Inflammatory macrophage treated with lipopolysaccharide for 4 hours (primary cell): Measurements from ENCODE around the gene RIPOR2.
A peak's percentile ranks its signal among the peaks of the same experiment; 100 is the strongest.
"Not testable (repeated sequence)": the region's sequence is repeated elsewhere in the genome, so short reads cannot be mapped to it uniquely, and the experiment has no call there.

Experiments used
- DNase-seq: peaks from one replicate; pipeline ENCODE4 v3.0.0-alpha.2; 2020

Gene RIPOR2

DNA sequence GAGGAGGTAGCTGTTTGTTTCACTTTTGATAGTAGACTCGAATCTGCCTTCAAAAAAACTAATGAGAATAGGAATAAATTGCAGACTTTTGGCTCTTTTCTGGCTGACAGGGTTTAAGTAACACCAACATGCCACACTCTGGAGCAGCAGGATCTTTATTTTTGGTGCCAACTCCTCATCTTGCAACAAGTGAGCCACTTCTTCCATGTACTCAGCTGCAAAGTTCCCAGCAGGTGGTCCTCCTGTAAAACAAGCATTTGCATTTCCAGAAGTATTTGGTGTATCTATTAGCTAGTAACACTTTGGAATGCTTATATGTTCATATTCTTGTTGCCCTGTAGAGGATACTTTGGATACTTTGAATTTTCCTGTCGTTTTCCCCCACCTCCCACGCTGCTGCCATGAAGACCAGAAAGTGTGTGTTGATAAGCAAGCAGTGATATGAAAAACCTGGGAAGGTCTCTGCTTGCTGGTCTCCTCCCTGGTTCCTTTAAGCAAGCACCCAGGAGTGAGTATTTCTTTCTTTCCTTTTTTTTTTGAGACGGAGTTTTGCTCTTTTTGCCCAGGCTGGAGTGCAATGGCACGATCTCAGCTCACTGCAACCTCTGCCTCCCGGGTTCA lies 138.1 kb downstream of the RIPOR2 start:
- DNase-seq, result no peak

DNA sequence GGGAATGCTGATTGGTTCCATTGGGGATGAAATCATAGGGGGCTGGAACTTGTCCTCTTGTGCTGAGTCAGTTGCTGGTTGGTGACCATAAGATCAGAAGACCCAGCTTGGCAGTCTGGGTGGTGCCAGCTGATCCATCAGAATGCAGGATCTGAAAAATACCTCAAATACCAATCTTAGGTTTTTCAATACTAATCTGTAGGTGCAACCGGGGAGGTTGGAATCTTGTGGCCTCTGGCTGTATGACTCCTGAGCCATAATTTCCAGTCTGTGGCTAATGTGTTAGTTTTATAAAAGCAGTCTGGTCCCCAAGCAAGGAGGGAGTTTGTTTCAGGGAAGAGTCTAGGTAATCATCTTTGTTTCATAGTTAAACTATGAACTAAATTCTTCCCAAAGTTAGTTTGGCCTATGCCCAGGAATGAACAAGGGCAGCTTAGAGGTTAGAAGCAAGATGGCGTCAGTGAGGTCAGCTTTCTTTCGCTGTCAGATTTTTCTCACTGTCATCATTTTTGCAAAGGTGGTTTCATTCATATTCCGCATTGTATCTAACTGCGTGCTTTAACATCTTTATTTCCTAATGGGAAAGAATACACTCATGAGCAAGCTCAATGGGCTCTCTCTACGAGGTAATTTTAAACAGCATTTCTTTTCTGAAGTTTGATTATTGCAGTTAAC lies 139.0 kb downstream of the RIPOR2 start:
- DNase-seq, result no peak

DNA sequence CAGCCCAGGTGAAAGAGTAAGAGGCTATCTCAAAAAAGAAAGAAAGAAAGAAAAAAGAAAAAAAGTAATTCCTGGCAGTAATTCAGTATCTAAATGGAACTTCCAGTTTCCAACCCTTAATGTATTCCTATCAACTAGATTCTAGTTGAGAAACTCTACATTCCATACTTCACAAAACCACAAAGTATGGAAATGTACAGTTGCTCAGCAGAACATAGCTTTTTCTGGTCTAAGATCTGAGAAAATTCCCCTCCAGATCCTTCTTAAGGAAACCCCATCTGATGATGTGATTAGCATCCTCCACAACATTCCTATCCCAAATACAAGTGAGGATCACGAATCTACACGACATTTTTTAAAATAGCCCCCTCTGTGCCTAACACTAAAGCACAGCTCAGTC lies 140.7 kb downstream of the RIPOR2 start:
- DNase-seq, result no peak

DNA sequence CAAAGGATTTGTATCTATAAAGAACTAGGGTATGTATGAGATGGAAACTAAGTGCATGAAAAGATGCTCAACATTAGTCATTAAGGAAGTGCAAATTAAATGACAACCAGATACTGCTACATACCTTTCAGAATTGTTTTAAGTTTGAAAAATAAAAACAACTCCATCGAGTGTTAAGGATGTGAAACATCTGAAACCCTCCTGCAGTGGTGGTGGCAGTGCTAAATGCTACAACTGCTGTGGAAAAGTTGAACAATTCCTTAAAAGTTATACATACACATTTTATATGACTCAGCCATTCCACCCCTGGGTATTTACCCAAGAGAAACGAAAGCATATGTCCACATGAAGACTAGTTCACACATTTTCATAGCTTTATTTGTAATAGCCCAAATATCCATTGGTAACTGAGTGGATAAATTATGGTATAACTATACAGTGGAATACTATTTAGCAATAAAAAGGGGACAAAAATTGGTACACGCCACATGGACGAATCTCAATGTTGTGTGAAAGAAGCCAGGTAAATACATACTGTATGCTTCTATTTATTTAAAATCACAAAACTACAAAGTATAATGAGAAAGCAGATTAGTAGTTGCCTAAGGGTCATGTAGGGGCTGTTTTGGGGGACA lies 147.6 kb downstream of the RIPOR2 start:
- no peak for DNase-seq

DNA sequence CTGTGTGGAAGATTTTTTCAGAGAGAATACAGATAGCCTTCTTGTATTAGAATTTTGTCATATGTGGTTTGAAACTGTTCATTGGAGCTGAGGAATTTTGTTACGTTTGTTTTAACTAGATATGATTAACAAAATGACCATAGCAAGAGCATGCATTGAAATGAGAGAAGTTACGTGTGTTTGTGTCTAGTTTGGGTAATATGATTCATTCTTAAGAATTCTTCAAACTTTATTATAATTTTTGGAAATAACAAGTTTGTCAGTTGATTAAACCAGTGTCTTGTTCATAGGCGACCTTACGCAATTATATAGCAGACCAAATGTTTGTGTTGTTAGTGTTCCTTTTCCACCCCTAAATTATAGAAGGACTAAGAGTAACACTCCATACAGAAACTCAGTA lies 155.6 kb downstream of the RIPOR2 start:
- no peak for DNase-seq

DNA sequence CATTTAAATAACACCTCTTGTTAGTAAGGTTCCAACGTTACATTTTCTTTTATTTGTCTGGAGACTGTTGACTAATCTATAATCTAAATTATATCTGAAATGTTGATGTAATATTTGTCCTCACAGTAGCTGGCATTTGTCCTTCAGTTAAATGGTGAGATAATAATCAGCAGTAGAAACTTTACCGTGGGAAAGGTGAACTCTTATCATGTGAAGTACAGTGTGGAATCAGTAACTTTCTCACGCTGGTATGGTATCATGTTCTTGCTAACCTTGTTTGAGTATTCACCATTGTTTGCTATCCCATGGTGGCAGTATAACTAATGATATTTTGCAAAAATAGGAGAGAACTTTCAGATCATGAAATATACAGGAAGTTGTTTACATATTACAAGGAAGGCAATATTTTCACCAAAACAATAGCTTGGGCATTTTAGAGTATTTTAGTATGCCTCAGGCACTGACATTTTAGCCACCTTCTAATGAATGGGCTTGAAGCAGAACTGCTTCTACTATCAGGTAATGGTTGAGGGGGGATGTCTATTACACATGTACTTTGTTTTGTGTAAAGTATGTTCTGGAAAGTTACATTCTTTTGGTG lies 156.2 kb downstream of the RIPOR2 start:
- DNase-seq, result no peak

DNA sequence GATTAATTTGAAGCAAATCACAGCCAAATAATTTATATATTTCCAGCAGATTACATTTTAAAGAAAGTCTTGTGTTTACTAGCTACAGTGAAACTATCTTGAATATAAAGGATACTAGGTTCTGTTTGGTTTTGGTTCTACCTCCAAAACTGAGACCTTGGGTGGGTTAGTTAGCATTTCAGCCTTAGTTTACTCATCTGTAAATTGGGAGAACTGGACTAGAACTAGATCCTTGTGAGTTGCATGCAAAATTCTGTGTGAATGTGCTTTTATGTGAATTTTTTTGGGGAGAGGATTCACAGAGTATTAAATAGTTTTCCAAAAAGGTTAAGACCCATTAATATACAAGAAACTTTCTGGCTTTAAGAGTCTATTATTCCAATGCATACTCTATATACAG lies 156.9 kb downstream of the RIPOR2 start:
- no peak for DNase-seq

DNA sequence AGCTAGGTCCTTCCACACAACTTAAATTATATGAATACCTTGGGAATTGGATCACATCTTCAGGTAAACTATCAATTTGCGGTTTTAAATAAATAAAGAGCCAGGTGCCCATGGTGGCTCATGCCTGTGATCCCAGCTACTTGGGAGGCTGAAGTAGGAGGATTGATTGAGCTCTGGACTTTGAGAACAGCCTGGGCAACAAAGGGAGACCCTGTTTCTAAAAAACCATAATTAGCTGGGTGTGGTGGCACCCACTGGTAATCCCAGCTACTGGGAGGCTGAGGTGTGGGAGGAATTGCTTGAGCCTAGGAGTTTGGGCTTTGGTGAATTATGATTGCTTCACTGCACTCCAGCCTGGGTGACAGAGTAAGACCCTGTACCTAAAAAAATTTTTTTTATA lies 157.6 kb downstream of the RIPOR2 start:
- no peak for DNase-seq

DNA sequence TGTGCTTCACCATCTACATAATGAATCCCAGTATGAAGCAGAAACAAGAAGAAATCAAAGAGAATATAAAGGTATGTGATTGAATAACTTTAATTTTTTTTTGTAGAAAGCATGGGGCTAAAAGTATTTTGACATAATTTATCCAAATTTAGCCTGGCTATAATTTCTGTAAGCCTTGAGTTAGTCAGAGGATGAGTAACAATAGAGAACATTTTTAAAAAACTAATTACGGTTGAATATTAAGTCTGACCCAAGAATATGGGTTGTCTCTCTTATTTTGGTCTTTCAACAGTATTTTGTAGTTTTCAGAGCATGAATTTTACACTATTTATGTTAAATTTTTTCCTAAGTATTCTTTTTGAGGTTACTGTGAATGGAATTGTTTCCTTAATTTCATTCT lies 158.5 kb downstream of the RIPOR2 start:
- DNase-seq, result no peak

DNA sequence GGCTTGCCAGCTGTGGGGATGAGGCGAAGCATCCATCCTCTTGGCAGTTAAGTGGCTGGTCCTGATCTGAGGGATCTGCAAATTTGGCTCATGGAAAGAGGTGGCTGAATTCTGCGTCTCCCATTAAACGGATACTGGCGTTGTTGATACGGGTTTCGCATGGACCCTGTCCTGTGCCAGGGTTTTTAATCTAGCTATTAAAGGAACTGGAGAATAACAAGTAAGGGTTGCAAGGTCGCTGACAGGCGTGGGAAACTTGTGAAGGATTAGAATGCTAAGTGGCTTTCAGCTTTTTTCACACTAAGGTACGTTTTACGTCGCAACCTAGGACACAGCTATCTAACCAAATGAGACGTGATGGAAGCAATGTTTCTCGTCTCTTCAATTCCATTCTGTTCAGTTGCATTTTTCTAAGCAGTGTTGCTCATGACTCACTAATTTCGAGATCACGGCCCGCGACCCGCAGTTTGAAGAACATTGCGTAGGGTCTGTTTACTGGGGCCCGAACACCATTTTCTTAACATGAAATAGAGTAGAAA lies 160.2 kb downstream of the RIPOR2 start:
- DNase-seq, result peak; percentile 27

DNA sequence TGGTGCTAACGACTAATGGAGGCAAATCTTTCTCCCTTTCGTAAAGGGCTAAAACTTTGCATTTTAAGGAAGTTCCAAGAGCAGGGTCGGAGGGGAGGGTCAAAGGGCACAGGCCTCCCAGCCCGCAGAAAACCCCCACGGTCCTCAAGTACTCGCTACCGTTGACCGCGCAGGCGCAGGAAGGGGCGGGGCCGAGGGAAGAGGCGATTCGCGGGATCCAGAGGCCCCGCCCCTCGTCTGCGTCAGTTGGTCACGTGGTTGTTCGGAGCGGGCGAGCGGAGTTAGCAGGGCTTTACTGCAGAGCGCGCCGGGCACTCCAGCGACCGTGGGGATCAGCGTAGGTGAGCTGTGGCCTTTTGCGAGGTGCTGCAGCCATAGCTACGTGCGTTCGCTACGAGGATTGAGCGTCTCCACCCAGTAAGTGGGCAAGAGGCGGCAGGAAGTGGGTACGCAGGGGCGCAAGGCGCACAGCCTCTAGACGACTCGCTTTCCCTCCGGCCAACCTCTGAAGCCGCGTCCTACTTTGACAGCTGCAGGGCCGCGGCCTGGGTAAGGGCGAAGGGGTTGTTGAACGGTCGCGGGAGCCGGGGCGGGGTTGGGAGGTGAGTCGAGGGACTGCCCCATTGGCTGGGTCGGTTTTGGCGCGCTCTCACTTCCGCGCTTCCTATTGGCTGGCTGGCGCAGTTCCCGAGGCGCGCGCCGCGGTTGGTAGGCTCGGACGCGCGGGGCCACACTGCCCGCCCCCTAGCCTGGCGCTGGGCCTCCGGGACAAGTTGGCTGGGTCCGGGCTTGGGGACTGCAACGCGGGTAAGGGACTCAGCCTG lies 160.9 kb downstream of the RIPOR2 start, which contains the start of gene GMNN:
Gene GMNN, plus strand, starts transcription at position 242 of the 824 bp plus-strand sequence. CDS start 2,310 bp downstream, outside the sequence.
- DNase-seq, result peak; percentile 97

DNA sequence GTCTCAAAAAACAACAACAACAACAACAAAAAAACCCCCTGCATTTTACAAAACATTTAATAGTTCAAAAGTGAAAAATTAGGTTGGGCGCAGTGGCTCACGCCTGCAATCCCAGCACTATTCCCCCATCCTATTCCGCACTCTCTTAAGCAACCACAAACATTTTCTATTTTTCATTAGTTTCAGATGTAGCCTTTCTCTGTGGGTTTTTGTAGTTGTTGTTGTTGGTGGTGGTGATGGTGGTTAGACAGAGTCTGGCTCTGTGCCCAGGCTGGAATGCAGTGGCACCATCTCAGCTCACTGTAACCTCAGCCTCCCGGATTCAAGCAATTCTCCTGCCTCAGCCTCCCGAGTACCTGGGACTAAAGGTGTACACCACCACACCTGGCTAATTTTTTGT lies 167.4 kb downstream of the RIPOR2 start:
- DNase-seq, result no peak

DNA sequence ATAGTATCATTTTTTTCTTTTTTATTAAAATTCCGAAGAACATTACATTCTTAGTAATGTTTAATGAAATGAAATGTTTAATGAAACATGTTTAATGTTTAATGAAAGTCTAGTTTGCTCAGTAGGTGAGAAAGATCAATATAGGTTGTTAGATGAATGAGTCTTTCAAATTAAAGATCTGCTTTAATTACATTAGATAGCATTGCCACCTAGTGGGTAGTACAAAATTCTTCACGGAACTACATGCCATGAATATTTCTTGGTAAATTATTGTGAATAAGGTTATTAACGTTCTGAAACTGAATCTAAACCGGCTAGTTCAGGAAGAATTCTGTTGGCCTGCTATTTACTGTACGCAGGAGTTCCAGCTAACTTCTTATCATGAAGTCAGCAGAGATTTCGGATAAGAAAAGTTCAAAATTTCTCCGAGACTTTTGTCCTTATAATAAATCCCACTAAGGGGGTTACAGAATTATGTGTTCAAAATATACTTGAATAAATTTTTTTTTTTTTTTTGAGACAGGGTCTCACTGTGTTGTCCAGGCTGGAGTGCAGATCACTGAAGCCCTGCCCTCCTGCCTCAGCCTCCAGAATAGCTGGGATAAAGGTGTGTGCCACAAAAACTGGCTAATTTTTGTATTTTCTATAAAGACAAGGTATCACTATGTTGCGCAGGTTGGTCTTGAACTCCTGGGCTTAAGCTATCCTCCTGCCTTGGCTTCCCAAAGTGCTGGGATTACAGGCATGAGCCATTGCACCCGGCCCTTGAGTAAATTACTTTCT lies 168.9 kb downstream of the RIPOR2 start:
- DNase-seq, result peak; percentile 81

DNA sequence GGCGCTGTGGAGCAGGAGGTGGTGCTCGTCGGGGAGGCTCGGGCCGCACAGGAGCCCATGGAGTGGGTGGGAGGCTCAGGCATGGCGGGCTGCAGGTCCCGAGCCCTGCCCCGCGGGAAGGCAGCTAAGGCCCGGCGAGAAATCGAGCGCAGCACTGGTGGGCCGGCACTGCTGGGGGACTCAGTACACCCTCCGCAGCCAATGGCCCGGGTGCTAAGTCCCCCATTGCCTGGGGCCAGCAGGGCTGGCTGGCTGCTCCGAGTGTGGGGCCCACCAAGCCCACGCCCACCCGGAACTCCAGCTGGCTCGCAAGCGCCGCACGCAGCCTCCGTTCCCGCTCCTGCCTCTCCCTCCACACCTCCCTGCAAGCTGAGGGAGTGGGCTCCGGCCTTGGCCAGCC lies 169.8 kb downstream of the RIPOR2 start:
- DNase-seq, result not testable (repeated sequence)

DNA sequence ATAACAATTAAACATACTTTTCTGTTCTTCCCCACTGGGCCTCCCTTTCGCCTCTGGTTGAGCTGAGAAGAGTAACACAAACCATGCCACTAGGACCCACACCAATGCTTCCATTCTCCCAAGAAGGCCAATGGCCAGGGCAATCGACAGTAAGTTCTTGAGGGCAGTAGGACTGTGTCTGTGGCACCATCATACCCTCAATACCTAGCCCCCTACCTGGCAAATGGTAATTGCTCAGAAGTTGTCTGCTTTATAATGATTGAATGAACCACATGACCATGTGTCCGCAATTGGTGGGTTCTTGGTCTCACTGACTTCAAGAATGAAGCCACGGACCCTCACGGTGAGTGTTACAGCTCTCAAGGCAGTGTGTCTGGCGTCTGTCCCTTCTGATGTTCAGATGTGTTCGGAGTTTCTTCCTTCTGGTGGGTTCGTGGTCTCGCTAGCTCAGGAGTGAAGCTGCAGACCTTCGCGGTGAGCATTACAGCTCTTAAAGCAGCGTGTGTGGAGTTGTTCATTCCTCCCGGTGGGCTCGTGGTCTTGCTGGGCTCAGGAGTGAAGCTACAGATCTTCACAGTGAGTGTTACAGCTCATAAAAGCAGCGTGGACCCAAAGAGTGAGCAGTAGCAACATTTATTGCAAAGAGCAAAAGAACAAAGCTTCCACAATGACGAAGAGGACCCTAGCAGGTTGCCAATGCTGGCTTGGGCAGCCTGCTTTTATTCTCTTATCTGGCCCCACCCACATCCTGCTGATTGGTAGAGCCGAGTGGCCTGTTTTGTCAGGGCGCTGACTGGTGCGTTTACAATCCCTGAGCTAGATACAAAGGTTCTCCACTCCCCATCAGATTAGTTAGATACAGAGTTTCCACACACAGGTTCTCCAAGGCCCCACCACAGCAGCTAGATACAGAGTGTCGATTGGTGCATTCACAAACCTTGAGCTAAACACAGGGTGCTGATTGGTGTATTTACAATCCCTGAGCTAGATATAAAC lies 170.6 kb downstream of the RIPOR2 start:
- not testable (repeated sequence) for DNase-seq

DNA sequence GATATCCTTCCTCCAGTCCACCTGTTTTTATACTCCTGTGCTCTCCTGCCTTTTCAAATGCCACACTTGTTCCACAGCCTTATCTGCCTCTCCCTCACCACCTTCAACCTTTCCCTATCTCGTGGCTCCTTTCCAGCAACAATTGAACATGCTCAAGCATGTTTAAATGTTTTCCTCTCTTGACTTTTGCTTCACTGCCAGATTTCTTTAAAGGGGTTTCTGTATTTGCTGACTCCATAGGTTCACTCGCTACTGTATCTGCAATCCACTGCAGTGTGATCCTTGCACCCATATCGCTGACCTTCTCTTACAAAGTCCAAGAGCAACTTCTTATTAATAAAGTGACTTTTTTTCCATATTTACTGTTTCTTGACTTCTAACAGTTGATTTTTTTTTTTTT lies 172.2 kb downstream of the RIPOR2 start:
- no peak for DNase-seq

DNA sequence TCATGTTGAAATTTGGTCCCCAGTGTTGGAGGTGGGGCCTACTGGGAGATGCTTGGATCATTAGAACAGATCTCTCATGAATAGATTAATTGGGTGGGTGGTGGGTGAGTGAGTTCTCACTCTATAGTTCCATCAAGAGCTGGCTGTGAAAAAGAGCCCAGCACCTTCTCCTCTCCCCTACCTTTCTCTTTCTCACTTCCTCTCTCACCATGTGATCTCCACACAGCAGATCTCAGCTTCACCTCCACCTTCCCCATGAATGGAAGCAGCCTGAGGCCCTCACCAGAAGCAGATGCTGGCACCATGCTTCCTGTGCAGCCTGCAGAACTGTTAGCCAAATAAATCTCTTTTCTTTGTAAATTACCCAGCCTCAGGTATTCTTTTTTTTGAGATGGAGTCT lies 173.9 kb downstream of the RIPOR2 start:
- no peak for DNase-seq

DNA sequence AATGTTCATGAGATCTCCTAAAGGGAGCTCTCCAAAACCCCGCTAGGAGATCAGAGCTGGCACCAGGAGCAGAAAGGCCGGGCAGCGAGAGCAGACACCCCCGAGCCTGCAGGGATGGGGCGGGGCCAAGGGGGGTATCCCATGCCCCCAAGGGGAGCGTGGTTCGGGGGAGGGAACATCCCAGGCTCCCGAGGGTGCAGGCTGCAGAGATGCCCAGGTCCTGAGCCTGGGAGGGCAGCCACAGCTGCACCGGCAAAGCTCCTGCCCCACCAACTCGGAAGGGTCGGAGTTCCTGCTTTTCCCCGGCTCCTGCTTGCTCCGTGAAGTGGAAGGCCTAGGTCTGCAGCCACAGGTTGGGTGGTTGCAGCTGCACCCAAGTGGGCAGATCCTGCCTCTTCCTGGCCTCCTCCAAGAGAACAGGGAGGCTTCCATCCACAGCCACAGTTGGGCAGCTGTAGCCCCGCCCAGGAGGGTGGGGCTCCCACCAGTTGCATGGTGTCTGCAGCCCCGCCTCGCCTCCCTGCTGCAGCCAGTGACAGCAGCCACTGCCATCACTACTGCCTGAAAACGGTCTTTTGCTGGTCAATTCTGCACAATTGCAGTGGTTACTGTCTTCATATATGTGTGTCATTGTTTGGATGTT lies 174.4 kb downstream of the RIPOR2 start:
- no peak for DNase-seq

DNA sequence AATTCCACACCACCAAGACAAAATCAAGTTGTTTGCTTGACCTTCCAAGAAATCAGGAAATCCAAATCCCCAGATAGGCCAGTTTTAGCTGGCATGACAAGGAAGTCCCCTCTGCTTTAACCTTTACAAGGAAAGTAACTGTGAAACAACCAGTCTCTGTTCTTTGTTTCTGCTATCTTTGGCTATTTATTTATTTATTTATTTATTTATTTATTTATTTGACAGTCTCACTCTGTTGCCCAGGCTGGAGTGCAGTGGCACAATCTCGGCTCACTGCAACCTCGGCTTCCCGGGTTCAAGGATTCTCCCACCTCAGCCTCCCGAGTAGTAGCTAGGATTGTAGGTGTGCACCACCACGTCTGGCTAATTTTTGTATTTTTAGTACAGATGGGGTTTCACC lies 175.6 kb downstream of the RIPOR2 start:
- no peak for DNase-seq

DNA sequence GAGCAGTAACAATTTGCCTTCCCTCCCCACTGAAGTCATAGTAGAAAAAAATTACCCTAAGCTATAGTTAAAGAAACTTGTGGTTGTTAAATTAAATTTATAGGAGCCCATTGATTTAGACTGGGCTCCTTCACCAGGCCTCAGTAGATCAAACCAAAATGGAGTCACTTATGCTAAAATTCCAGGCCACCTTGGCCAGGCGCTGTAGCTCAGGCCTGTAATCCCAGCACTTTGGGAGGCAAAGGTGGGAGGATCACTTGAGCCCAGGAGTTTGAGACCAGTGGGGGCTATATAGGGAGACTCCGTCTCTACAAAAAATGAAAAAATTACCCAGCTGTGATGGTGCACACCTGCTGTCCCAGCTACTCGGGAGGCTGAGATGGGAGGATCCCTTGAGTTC lies 176.0 kb downstream of the RIPOR2 start:
- no peak for DNase-seq
